GM21423 (cell line): ENCODE data around the gene TPCN2.

Experiments
- ATAC-seq: cut with Tn5 transposase; IDR thresholded peaks from one replicate; pipeline ENCODE4 v1.9.1; 2021; ENCODE audit warnings: mild to moderate bottlenecking, moderate library complexity; ENCODE audit not compliant: unreplicated experiment

Gene TPCN2

DNA sequence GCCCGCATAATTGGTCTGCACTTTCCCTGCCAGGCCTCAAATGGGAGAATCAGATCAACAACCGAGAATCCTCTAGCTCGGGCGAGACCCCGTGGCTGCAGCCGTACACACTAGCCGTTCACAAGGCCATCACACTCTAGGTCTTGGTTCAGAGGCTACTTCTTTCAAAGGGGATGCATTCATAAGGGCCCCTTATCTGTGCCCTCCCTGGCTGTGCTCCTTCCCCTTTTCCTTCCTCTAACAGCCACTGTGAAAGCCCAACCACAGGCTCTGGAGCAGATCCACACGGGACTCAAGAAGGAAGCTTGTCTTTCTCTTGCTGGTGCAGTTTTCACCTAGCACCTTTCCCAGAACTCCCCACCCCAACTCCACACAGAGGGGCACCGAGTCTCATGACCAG, 131.5 kb downstream of the TPCN2 start:
- ATAC-seq, result no peak

DNA sequence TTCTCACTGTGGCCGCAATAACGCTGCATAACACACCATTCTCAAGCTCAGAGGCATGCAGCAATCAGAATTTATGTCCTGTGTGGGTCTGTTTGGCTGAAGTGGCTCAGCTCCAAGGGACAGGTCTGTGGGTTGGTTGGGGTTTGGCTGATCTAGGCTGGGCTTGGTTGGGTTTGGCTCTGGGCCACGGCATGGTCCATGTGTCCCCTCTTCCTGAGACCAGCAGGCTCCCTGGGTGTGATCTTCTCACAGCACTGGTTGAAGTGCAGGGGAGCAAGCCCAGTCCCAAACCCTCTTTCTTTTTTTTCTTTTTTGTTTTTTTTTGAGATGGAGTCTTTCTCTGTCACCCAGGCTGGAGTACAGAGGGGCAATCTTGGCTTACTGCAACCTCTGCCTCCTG, 132.0 kb downstream of the TPCN2 start:
- ATAC-seq, result no peak

GRCh38 chr11:69183613-69184012, 134.9 kb downstream of the TPCN2 start:
- no peak for ATAC-seq
